ENCODE measurements around the gene EFCAB12. TPM values are rescaled to one million over a fixed set of nuclear protein-coding genes. Genes with fewer than 3 reads are reported as not detected.

Gene EFCAB12
- total and polyA plus RNA-seq, 2 of the 4 experiments (the other 2 are of a cell fraction): under 0.01 to 0.17 TPM

DNA sequence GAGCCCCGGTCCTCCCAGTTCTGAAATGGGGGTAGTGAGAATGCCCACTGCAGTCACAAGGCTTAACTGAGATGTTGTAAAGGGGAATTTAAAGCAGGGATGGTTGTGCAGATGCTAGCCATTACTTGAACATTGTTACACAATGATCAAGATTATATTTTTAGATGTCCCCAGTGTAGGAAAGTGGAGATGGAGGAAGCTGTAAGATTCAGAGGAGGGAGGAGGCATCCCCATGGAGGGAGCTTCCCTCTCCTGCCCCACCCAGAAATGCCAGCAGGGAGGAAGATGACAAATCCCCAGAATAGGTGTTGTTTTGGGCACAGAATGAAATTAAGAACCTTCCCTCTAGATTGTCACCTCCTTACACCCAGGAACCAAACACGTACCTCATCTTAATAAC, 46.1 kb downstream of the EFCAB12 start:
- H3K9ac ChIP-seq (ENCODE audit: low read depth, low read length): no peak overlapping the region
- CTCF ChIA-PET: interaction anchor here (0.7 to 1.0 kb wide), 2 partner anchors 46 to 442 kb away, joined by 3 to 4 read pairs; partner anchors contain the start of gene EFCAB12
- intact Hi-C loops (cut with micrococcal nuclease): loop anchor here (2.0 to 5.0 kb wide), 4 partner anchors 58 to 552 kb away; partner anchors contain the start of gene IFT122

More for the DNA sequence above, 46.1 kb downstream of the EFCAB12 start:
- Histone ChIP-seq H2AK9ac (replicated peaks; ENCODE audit: low read depth, low read length, poor library complexity) (no peak overlapping the region), H4K91ac (ENCODE audit: insufficient read depth, low read depth, low read length) (no peak overlapping the region), H3K14ac (replicated peaks; ENCODE audit: low read depth, low read length) (no peak overlapping the region), H3K18ac (ENCODE audit: low read depth, low read length) (no peak overlapping the region), H3K56ac (ENCODE audit: extremely low read depth, insufficient read depth, low read length) (no peak overlapping the region), H3K9me3 (ENCODE audit: control insufficient read depth, insufficient read depth, low read length) (no peaks in the 10 kb centered on the region), H2AK5ac (ENCODE audit: low read depth, low read length) (no peak overlapping the region), H3K27ac (ENCODE audit: insufficient read depth, low read length) (no peak overlapping the region), H3K23ac (ENCODE audit: low read depth, low read length) (no peak overlapping the region), H3K4me3 (ENCODE audit: insufficient read depth, low read depth, low read length) (no peak overlapping the region), H3K79me1 (ENCODE audit: low read depth in 1 of 2, low read length in 2 of 2) (peaks cover 10 to 14% of the 10 kb centered on the region in 2 experiments; a peak in 3 of 4 replicates), H2BK120ac (ENCODE audit: low read depth, low read length) (no peak overlapping the region), H4K8ac (ENCODE audit: low read depth in 2 of 2, low read length in 2 of 2) (no peak overlapping the region), H4K20me1 (ENCODE audit: insufficient read depth, low read length) (no peaks in the 10 kb centered on the region), H2AFZ (replicated peaks; ENCODE audit: low read length, poor library complexity) (no peak overlapping the region), H2BK20ac (ENCODE audit: low read depth, low read length) (no peak overlapping the region), H3K4ac (ENCODE audit: low read depth, low read length) (no peak overlapping the region), H2BK5ac (ENCODE audit: low read depth, low read length, poor library complexity, severe bottlenecking) (no peak overlapping the region), H2BK15ac (ENCODE audit: low read depth, low read length) (no peak overlapping the region), H3K4me2 (ENCODE audit: low read depth, low read length) (no peak overlapping the region), H3K27me3 (ENCODE audit: control insufficient read depth, insufficient read depth, low read length) (no peaks in the 10 kb centered on the region), H3K9me1 (ENCODE audit: insufficient read depth, low read length) (peaks cover 5% of the 10 kb centered on the region), H4K5ac (ENCODE audit: low read depth, low read length) (no peak overlapping the region), H3K4me1 (ENCODE audit: control insufficient read depth, insufficient read depth, low read length) (no peaks in the 10 kb centered on the region; the same call in 1 of the 2 replicates), H3K36me3 (ENCODE audit: control insufficient read depth, insufficient read depth, low read length) (peaks cover 6% of the 10 kb centered on the region)
- DNase-seq (no peak), ATAC-seq (ENCODE audit: low read depth) (no peak)
- TF ChIP-seq RAD21 (IDR thresholded peaks at IDR 0.05; ENCODE audit: low read length) (no peak), NFE2L2 (IDR thresholded peaks at IDR 0.05; ENCODE audit: low read depth, low read length) (no peak), SMC3 (IDR thresholded peaks at IDR 0.05; ENCODE audit: low read depth, low read length) (no peak), CEBPB (IDR thresholded peaks at IDR 0.05; ENCODE audit: low read depth, low read length) (no peak), POLR2A (IDR thresholded peaks at IDR 0.05; ENCODE audit: low read depth, low read length) (no peak), FOS (IDR thresholded peaks at IDR 0.05; ENCODE audit: low read depth, low read length) (no peak), BHLHE40 (IDR thresholded peaks at IDR 0.05; ENCODE audit: low read depth, low read length) (no peak), MAFK (IDR thresholded peaks at IDR 0.05; ENCODE audit: low read depth, low read length) (no peak), MXI1 (IDR thresholded peaks at IDR 0.05; ENCODE audit: borderline replicate concordance, low read depth, low read length) (no peak), RFX5 (IDR thresholded peaks at IDR 0.05; ENCODE audit: low read depth, low read length) (no peak), MAZ (IDR thresholded peaks at IDR 0.05; ENCODE audit: borderline replicate concordance, low read depth, low read length) (no peak), CHD1 (IDR thresholded peaks at IDR 0.05; ENCODE audit: low read depth, low read length) (no peak), RCOR1 (IDR thresholded peaks at IDR 0.05; ENCODE audit: insufficient replicate concordance, low read length) (no peak)
- TF ChIP-seq, protein P1, sequence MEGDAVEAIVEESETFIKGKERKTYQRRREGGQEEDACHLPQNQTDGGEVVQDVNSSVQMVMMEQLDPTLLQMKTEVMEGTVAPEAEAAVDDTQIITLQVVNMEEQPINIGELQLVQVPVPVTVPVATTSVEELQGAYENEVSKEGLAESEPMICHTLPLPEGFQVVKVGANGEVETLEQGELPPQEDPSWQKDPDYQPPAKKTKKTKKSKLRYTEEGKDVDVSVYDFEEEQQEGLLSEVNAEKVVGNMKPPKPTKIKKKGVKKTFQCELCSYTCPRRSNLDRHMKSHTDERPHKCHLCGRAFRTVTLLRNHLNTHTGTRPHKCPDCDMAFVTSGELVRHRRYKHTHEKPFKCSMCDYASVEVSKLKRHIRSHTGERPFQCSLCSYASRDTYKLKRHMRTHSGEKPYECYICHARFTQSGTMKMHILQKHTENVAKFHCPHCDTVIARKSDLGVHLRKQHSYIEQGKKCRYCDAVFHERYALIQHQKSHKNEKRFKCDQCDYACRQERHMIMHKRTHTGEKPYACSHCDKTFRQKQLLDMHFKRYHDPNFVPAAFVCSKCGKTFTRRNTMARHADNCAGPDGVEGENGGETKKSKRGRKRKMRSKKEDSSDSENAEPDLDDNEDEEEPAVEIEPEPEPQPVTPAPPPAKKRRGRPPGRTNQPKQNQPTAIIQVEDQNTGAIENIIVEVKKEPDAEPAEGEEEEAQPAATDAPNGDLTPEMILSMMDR (conservative IDR thresholded peaks at IDR 0.05; ENCODE audit: low read depth, low read length): no peak
- TF ChIP-seq, protein P2, sequence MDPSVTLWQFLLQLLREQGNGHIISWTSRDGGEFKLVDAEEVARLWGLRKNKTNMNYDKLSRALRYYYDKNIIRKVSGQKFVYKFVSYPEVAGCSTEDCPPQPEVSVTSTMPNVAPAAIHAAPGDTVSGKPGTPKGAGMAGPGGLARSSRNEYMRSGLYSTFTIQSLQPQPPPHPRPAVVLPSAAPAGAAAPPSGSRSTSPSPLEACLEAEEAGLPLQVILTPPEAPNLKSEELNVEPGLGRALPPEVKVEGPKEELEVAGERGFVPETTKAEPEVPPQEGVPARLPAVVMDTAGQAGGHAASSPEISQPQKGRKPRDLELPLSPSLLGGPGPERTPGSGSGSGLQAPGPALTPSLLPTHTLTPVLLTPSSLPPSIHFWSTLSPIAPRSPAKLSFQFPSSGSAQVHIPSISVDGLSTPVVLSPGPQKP (IDR thresholded peaks at IDR 0.05; ENCODE audit: borderline replicate concordance, low read depth, low read length): no peak
- TF ChIP-seq, protein P3, sequence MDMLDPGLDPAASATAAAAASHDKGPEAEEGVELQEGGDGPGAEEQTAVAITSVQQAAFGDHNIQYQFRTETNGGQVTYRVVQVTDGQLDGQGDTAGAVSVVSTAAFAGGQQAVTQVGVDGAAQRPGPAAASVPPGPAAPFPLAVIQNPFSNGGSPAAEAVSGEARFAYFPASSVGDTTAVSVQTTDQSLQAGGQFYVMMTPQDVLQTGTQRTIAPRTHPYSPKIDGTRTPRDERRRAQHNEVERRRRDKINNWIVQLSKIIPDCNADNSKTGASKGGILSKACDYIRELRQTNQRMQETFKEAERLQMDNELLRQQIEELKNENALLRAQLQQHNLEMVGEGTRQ (IDR thresholded peaks at IDR 0.05; ENCODE audit: low read depth, low read length): no peak
- dilution Hi-C loops (cut with HindIII; ENCODE audit: low sequenced_read_pairs, unreplicated experiment): no loop called here
- no TSS peak for BruUV-seq (replicated peaks)
- in situ Hi-C loops (cut with MboI; ENCODE audit: low sequenced_read_pairs): loop anchor here (25.0 kb wide), 1 partner anchor 230 kb away; the partner anchor contains the start of gene PLXND1
- 80% methylated on average over 1 of the region's 2 CpGs; no CpG with 5 or more reads in 1 of the 2 experiments for WGBS, 2 experiments (ENCODE audit: extremely low coverage in 2 of 2, insufficient read length in 1 of 2)
- POLR2A ChIA-PET (ENCODE audit: unreplicated experiment): no interaction called here
